ENCODE measurements around the gene PPP1R26.

The PPP1R26 gene

GRCh38 chr9:135464181-135464580 is 15.4 kb upstream of the PPP1R26 start:
- no peak for DNase-seq (ENCODE audit: low read depth in 2 of 2)

GRCh38 chr9:135468854-135469521 is 10.6 kb upstream of the PPP1R26 start:
- no peak for DNase-seq (ENCODE audit: low read depth in 2 of 2)

- DNase-seq (ENCODE audit: low read depth in 2 of 2) = no peak
Measured at GRCh38 chr9:135471791-135472640, 7.6 kb upstream of the PPP1R26 start.

- no peak for DNase-seq (ENCODE audit: low read depth in 2 of 2)
Measured at GRCh38 chr9:135473972-135474543, 5.5 kb upstream of the PPP1R26 start.

GRCh38 chr9:135474915-135475314 is 4.7 kb upstream of the PPP1R26 start:
- DNase-seq (ENCODE audit: low read depth in 2 of 2) = no peak

GRCh38 chr9:135476561-135477355 is 2.8 kb upstream of the PPP1R26 start:
- no peak for DNase-seq (ENCODE audit: low read depth in 2 of 2)

- DNase-seq (ENCODE audit: low read depth in 2 of 2) = no peak
Measured at GRCh38 chr9:135478191-135478590, 1.4 kb upstream of the PPP1R26 start.

GRCh38 chr9:135478829-135479468 is 633 bp upstream of the PPP1R26 start:
- no peak for DNase-seq (ENCODE audit: low read depth in 2 of 2)

- DNase-seq (ENCODE audit: low read depth in 2 of 2) = no peak
Measured at GRCh38 chr9:135480071-135480939, 723 bp downstream of the PPP1R26 start.

GRCh38 chr9:135480940-135481310 is 1.3 kb downstream of the PPP1R26 start:
- DNase-seq (ENCODE audit: low read depth in 2 of 2) = no peak

- no peak for DNase-seq (ENCODE audit: low read depth in 2 of 2)
Measured at GRCh38 chr9:135482015-135482754, 2.6 kb downstream of the PPP1R26 start.

- no peak for DNase-seq (ENCODE audit: low read depth in 2 of 2)
Measured at GRCh38 chr9:135484460-135485277, 5.1 kb downstream of the PPP1R26 start.

GRCh38 chr9:135485385-135485784 is 5.8 kb downstream of the PPP1R26 start:
- DNase-seq (ENCODE audit: low read depth in 2 of 2) = no peak

GRCh38 chr9:135485832-135486231 is 6.2 kb downstream of the PPP1R26 start:
- no peak for DNase-seq (ENCODE audit: low read depth in 2 of 2)

GRCh38 chr9:135486267-135487065 is 6.9 kb downstream of the PPP1R26 start:
- no peak for DNase-seq (ENCODE audit: low read depth in 2 of 2)

GRCh38 chr9:135487281-135488012 is 7.9 kb downstream of the PPP1R26 start:
- no peak for DNase-seq (ENCODE audit: low read depth in 2 of 2)

GRCh38 chr9:135488013-135488330 is 8.4 kb downstream of the PPP1R26 start:
- no peak for DNase-seq (ENCODE audit: low read depth in 2 of 2)

GRCh38 chr9:135488527-135488926 is 8.9 kb downstream of the PPP1R26 start:
- no peak for DNase-seq (ENCODE audit: low read depth in 2 of 2)
